HepG2 (cell line): ENCODE results near the gene DLL4. TPM values are rescaled to one million over a fixed set of nuclear protein-coding genes. Genes with fewer than 3 reads are reported as not detected.

Source experiments
- ATAC-seq: fragments of 200-7000 bp; cut with Tn5 transposase; 3 replicates; pipeline ENCODE4 v1.9.1; 2020; ENCODE audit warnings: mild to moderate bottlenecking, moderate library complexity
- BruUV-seq: library from RNA; stranded (reverse); fragments of 400-500 nt; replicated peaks from 2 replicates; lab custom pipeline; 2021; lab: Mats Ljungman, UMichigan
- CTCF ChIA-PET: fragments of 300-600 bp; formaldehyde crosslinking; extraction: SDS; loops from one replicate; lab custom pipeline; 2021; ENCODE audit warnings: low total read pairs, inconsistent platforms, low intra/inter-chr PET ratio; lab: Yijun Ruan, JAX
- POLR2A ChIA-PET: fragments of 350-600 bp; sonication (Branson Sonifier 250); formaldehyde crosslinking; loops from one replicate; lab custom pipeline; 2020; ENCODE audit warnings: antibody characterized with exemption, inconsistent platforms; lab: Yijun Ruan, JAX
- DNase-seq: peaks from one replicate; pipeline ENCODE4 v3.0.0-alpha.2; 2015; ENCODE audit warnings: low spot score
- FAIRE-seq: peaks from 3 replicates; lab custom pipeline; 2011; peaks lifted over from hg19 to GRCh38; lab: Jason Lieb, UNC
- H2AFZ ChIP-seq: one replicate; pipeline ENCODE4 v1.6.1; 2011; ENCODE audit warnings: low read length, inconsistent platforms
- H3K27ac ChIP-seq: fragments of 300-600 bp; 3 replicates; pipeline ENCODE4 v1.8.0; 2011; ENCODE audit warnings: mixed run types, mild to moderate bottlenecking, mixed read lengths, low read length, inconsistent platforms; ENCODE audit not compliant: insufficient read depth; ENCODE audit errors: extremely low read length
- H3K27me3 ChIP-seq, 2 experiments: fragments of 200-600 bp in 1 of 2; 2 replicates in 1 of 2; 3 replicates in 1 of 2; pipeline versions ENCODE4 v1.6.0 to v1.8.0; 2011; ENCODE audit warnings: low read length in 2 of 2, mild to moderate bottlenecking in 2 of 2, moderate library complexity in 2 of 2, inconsistent platforms in 1 of 2; ENCODE audit not compliant: insufficient read depth in 2 of 2, control insufficient read depth in 1 of 2
- H3K36me3 ChIP-seq, 2 experiments: fragments of 200-600 bp in 1 of 2; replicated peaks in 1 of 2; 2 replicates in 1 of 2; 3 replicates in 1 of 2; pipeline versions ENCODE4 v1.5.1 to v1.8.0; 2011; ENCODE audit warnings: low read length in 2 of 2, inconsistent platforms in 1 of 2; ENCODE audit not compliant: insufficient read depth in 2 of 2, control insufficient read depth in 1 of 2
- H3K4me1 ChIP-seq: 2 replicates; pipeline ENCODE4 v1.5.1; 2012; ENCODE audit warnings: low read length, inconsistent platforms; ENCODE audit not compliant: insufficient read depth
- H3K4me2 ChIP-seq: 2 replicates; pipeline ENCODE4 v1.6.0; 2011; ENCODE audit warnings: low read depth, low read length, inconsistent platforms
- H3K4me3 ChIP-seq, 3 experiments: fragments of 200-600 bp in 1 of 3; sonication (generic), shearing (Covaris generic) in 1 of 3; replicated peaks in 1 of 3; 2 replicates each; pipeline ENCODE4 v1.5.1; 2011 to 2016; ENCODE audit warnings: low read length in 3 of 3, inconsistent platforms in 2 of 3, low read depth in 2 of 3, mild to moderate bottlenecking in 2 of 3, control low read depth in 1 of 3, mixed read lengths in 1 of 3; ENCODE audit not compliant: insufficient read depth in 1 of 3
- H3K79me2 ChIP-seq: one replicate; pipeline ENCODE4 v1.6.1; 2011; ENCODE audit warnings: low read length, inconsistent platforms; ENCODE audit not compliant: insufficient read depth
- H3K9ac ChIP-seq: 2 replicates; pipeline ENCODE4 v1.6.0; 2011; ENCODE audit warnings: mild to moderate bottlenecking, low read depth, low read length, inconsistent platforms; ENCODE audit not compliant: insufficient read depth
- H3K9me3 ChIP-seq: 2 replicates; pipeline ENCODE4 v1.5.1; 2012; ENCODE audit warnings: mild to moderate bottlenecking, low read length
- H4K20me1 ChIP-seq: 2 replicates; pipeline ENCODE4 v1.6.0; 2011; ENCODE audit warnings: inconsistent platforms, mild to moderate bottlenecking, low read length, moderate library complexity; ENCODE audit not compliant: insufficient read depth
- ATM ChIP-seq: fragments of 450-650 bp; IDR thresholded peaks from 2 replicates; pipeline ENCODE4 v1.7.1; 2017; ENCODE audit warnings: mild to moderate bottlenecking, borderline replicate concordance
- CCAR2 ChIP-seq: fragments of 200-400 bp; formaldehyde crosslinking; optimal IDR thresholded peaks from 2 replicates; pipeline ENCODE3; 2018; ENCODE audit warnings: low read depth, mild to moderate bottlenecking, low read length, moderate library complexity
- CREB1 ChIP-seq, 2 experiments: fragments of 450-650 bp in 1 of 2; IDR thresholded peaks; 2 replicates each; pipeline ENCODE4 v1.6.1; 2016 to 2017; ENCODE audit warnings: control low read depth in 1 of 2, mild to moderate bottlenecking in 1 of 2, missing compliant biosample characterization in 1 of 2, missing genetic modification characterization in 1 of 2
- FOXA1 ChIP-seq, 2 experiments: fragments of 450-650 bp in 1 of 2; sonication (generic) in 1 of 2; formaldehyde crosslinking in 1 of 2; IDR thresholded peaks; 2 replicates each; pipeline versions ENCODE4 v1.4.0 to v1.6.1; 2016 to 2020; ENCODE audit warnings: missing genetic modification reagents in 1 of 2
- HOXA9 ChIP-seq: sonication (generic); formaldehyde crosslinking; IDR thresholded peaks from 2 replicates; pipeline ENCODE4 v1.8.1; 2022; ENCODE audit warnings: missing genetic modification reagents, mild to moderate bottlenecking, moderate library complexity, borderline replicate concordance
- IRF9 ChIP-seq: sonication (generic); formaldehyde crosslinking; IDR thresholded peaks from 2 replicates; pipeline ENCODE4 v1.8.0; 2022; ENCODE audit warnings: missing genetic modification reagents, mild to moderate bottlenecking, borderline replicate concordance
- KLF11 ChIP-seq: IDR thresholded peaks from 2 replicates; pipeline ENCODE4 v1.6.1; 2016; ENCODE audit warnings: missing compliant biosample characterization
- UBTF ChIP-seq: sonication (generic); formaldehyde crosslinking; IDR thresholded peaks from 2 replicates; pipeline ENCODE4 v1.4.0; 2020; ENCODE audit warnings: mild to moderate bottlenecking, missing genetic modification reagents
- USF2 ChIP-seq, 2 experiments: sonication (generic) in 1 of 2; formaldehyde crosslinking in 1 of 2; IDR thresholded peaks; 2 replicates each; pipeline versions ENCODE4 v1.5.1 to v1.6.1; 2011 to 2020; ENCODE audit warnings: borderline replicate concordance in 1 of 2, low read depth in 1 of 2, low read length in 1 of 2, mild to moderate bottlenecking in 1 of 2, missing genetic modification reagents in 1 of 2, moderate library complexity in 1 of 2
- ZNF460 ChIP-seq: sonication (generic); formaldehyde crosslinking; IDR thresholded peaks from 2 replicates; pipeline ENCODE4 v1.5.1; 2020; ENCODE audit warnings: missing genetic modification reagents, mild to moderate bottlenecking, borderline replicate concordance
- ZNF572 ChIP-seq: sonication (generic); formaldehyde crosslinking; IDR thresholded peaks from 2 replicates; pipeline ENCODE4 v1.5.1; 2020; ENCODE audit warnings: mild to moderate bottlenecking, missing genetic modification reagents
- ZNF589 ChIP-seq: sonication (generic); formaldehyde crosslinking; conservative IDR thresholded peaks from 2 replicates; pipeline ENCODE4 v1.8.0; 2022; ENCODE audit warnings: mild to moderate bottlenecking, moderate library complexity, missing genetic modification reagents
- WGBS: methylation state at CpG from one replicate; pipeline ENCODE4 v1.1.6; 2017; ENCODE audit warnings: low lambda C conversion rate; 5-methylcytosine and 5-hydroxymethylcytosine counted together
- in situ Hi-C: cut with HindIII; loops from 2 replicates; pipeline ENCODE4 v1.10.0; 2017; ENCODE audit warnings: low pct_unique_long_range_greater_than_20kb; ENCODE audit not compliant: extremely low pct_ligation_motif_present
- intact Hi-C: fragments of 100-400 bp; cut with micrococcal nuclease; formaldehyde crosslinking; loops from one replicate; pipeline ENCODE4 v1.10.0; 2022; ENCODE audit not compliant: unreplicated experiment
- polyA plus RNA-seq, 8 experiments: library from polyadenylated mRNA; depleted of rRNA in 3 of 8; stranded (reverse) in 7 of 8; unstranded in 1 of 8; fragments of >200 nt; fragmentation: Illumina TruSeq in 4 of 8; extraction: Trizol in 4 of 8; gene quantifications; 2 replicates each; pipeline versions ENCODE4 v1.2.1 to v1.2.3, GENCODE V29; 2011 to 2016; ENCODE audit warnings: low read depth in 4 of 8, missing spikeins in 1 of 8, mixed read lengths in 1 of 8; ENCODE audit not compliant: insufficient read depth in 1 of 8
- total RNA-seq, 5 experiments: library from RNA; depleted of rRNA; stranded (reverse); fragments of >200 nt; fragmentation: Illumina TruSeq; extraction: Trizol; gene quantifications; 2 replicates each; pipeline ENCODE4 v1.2.3, GENCODE V29; 2016; ENCODE audit warnings: low read depth in 1 of 5

The DLL4 gene
- total and polyA plus RNA-seq, 2 of the 13 experiments (the other 11 are each of a cell fraction or from before 2014, with no cell fraction given), result 0.20 to 0.25 TPM

- H3K4me1 ChIP-seq, result no peaks in the 10 kb centered on the region
- ChIA-PET POLR2A (no interaction called here), CTCF (no interaction called here)
- no peak for ATAC-seq
- H3K36me3 ChIP-seq, result no peaks in the 10 kb centered on the region
- no TSS peak for BruUV-seq
- peaks cover 4 to 47% of the 10 kb centered on the region in 2 experiments for H3K27me3 ChIP-seq
- no peaks in the 10 kb centered on the region for H4K20me1 ChIP-seq
- no peak overlapping the region for H2AFZ ChIP-seq
- 33% methylated on average over 12 of the region's 12 CpGs for WGBS
- TF ChIP-seq ZNF572 (CRISPR knock-in tag) (no peak), HOXA9 (CRISPR knock-in tag) (no peak), ZNF460 (CRISPR knock-in tag) (no peak), CCAR2 (no peak), USF2 (IDR thresholded peaks at IDR 0.05; ENCODE audit: low read depth, low read length) (no peak), USF2 (CRISPR knock-in tag; IDR thresholded peaks at IDR 0.05; ENCODE audit: borderline replicate concordance) (no peak), CREB1 (IDR thresholded peaks at IDR 0.05) (no peak), CREB1 (CRISPR knock-in tag; IDR thresholded peaks at IDR 0.05) (no peak), IRF9 (CRISPR knock-in tag) (no peak), ZNF589 (CRISPR knock-in tag) (no peak), FOXA1 (IDR thresholded peaks at IDR 0.05) (no peak), FOXA1 (CRISPR knock-in tag; IDR thresholded peaks at IDR 0.05) (no peak), ATM (no peak), UBTF (CRISPR knock-in tag) (no peak), KLF11 (no peak)
- FAIRE-seq, result no peak
- H3K9ac ChIP-seq, result no peak overlapping the region
- in situ Hi-C loops (no loop called here), intact Hi-C loops (no loop called here)
- H3K79me2 ChIP-seq, result no peaks in the 10 kb centered on the region
- DNase-seq, result no peak
- H3K27ac ChIP-seq, result no peak overlapping the region
- H3K9me3 ChIP-seq, result no peaks in the 10 kb centered on the region
- no peak overlapping the region for H3K4me2 ChIP-seq
- H3K4me3 ChIP-seq, result no peak overlapping the region
Observed at GRCh38 chr15:40963201-40963600, 34.1 kb downstream of the DLL4 start.
